ENCODE measurements around the gene ACOXL. TPM values are rescaled to one million over a fixed set of nuclear protein-coding genes. Genes with fewer than 3 reads are reported as not detected.

ACOXL gene
- total and polyA plus RNA-seq, 9 of the 15 experiments (the other 6 are each of a cell fraction or from before 2014, with no cell fraction given) = 0.31 to 0.56 TPM; not detected in 7

GRCh38 chr2:111121828-111122630 is 389.7 kb downstream of the ACOXL start (continued):
- TF ChIP-seq, protein P1, sequence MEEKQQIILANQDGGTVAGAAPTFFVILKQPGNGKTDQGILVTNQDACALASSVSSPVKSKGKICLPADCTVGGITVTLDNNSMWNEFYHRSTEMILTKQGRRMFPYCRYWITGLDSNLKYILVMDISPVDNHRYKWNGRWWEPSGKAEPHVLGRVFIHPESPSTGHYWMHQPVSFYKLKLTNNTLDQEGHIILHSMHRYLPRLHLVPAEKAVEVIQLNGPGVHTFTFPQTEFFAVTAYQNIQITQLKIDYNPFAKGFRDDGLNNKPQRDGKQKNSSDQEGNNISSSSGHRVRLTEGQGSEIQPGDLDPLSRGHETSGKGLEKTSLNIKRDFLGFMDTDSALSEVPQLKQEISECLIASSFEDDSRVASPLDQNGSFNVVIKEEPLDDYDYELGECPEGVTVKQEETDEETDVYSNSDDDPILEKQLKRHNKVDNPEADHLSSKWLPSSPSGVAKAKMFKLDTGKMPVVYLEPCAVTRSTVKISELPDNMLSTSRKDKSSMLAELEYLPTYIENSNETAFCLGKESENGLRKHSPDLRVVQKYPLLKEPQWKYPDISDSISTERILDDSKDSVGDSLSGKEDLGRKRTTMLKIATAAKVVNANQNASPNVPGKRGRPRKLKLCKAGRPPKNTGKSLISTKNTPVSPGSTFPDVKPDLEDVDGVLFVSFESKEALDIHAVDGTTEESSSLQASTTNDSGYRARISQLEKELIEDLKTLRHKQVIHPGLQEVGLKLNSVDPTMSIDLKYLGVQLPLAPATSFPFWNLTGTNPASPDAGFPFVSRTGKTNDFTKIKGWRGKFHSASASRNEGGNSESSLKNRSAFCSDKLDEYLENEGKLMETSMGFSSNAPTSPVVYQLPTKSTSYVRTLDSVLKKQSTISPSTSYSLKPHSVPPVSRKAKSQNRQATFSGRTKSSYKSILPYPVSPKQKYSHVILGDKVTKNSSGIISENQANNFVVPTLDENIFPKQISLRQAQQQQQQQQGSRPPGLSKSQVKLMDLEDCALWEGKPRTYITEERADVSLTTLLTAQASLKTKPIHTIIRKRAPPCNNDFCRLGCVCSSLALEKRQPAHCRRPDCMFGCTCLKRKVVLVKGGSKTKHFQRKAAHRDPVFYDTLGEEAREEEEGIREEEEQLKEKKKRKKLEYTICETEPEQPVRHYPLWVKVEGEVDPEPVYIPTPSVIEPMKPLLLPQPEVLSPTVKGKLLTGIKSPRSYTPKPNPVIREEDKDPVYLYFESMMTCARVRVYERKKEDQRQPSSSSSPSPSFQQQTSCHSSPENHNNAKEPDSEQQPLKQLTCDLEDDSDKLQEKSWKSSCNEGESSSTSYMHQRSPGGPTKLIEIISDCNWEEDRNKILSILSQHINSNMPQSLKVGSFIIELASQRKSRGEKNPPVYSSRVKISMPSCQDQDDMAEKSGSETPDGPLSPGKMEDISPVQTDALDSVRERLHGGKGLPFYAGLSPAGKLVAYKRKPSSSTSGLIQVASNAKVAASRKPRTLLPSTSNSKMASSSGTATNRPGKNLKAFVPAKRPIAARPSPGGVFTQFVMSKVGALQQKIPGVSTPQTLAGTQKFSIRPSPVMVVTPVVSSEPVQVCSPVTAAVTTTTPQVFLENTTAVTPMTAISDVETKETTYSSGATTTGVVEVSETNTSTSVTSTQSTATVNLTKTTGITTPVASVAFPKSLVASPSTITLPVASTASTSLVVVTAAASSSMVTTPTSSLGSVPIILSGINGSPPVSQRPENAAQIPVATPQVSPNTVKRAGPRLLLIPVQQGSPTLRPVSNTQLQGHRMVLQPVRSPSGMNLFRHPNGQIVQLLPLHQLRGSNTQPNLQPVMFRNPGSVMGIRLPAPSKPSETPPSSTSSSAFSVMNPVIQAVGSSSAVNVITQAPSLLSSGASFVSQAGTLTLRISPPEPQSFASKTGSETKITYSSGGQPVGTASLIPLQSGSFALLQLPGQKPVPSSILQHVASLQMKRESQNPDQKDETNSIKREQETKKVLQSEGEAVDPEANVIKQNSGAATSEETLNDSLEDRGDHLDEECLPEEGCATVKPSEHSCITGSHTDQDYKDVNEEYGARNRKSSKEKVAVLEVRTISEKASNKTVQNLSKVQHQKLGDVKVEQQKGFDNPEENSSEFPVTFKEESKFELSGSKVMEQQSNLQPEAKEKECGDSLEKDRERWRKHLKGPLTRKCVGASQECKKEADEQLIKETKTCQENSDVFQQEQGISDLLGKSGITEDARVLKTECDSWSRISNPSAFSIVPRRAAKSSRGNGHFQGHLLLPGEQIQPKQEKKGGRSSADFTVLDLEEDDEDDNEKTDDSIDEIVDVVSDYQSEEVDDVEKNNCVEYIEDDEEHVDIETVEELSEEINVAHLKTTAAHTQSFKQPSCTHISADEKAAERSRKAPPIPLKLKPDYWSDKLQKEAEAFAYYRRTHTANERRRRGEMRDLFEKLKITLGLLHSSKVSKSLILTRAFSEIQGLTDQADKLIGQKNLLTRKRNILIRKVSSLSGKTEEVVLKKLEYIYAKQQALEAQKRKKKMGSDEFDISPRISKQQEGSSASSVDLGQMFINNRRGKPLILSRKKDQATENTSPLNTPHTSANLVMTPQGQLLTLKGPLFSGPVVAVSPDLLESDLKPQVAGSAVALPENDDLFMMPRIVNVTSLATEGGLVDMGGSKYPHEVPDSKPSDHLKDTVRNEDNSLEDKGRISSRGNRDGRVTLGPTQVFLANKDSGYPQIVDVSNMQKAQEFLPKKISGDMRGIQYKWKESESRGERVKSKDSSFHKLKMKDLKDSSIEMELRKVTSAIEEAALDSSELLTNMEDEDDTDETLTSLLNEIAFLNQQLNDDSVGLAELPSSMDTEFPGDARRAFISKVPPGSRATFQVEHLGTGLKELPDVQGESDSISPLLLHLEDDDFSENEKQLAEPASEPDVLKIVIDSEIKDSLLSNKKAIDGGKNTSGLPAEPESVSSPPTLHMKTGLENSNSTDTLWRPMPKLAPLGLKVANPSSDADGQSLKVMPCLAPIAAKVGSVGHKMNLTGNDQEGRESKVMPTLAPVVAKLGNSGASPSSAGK (IDR thresholded peaks at IDR 0.05) = peak; percentile 91
- TF ChIP-seq MBD2 (IDR thresholded peaks at IDR 0.05; ENCODE audit: borderline replicate concordance, low read depth) (peak; percentile 44; the same call in 1 of the 2 replicates), SRF (CRISPR knock-in tag; IDR thresholded peaks at IDR 0.05) (peak in 1 of 2 experiments; percentile 34; a peak in 1 of 4 replicates), POLR2B (IDR thresholded peaks at IDR 0.05; ENCODE audit: low read depth, partially characterized antibody) (peak; percentile 34), CTBP1 (IDR thresholded peaks at IDR 0.05; ENCODE audit: borderline replicate concordance) (peak; percentile 99), SP2 (IDR thresholded peaks at IDR 0.05; ENCODE audit: extremely low read depth, low read depth, low read length, poor library complexity, severe bottlenecking) (peak; percentile 41), RB1 (IDR thresholded peaks at IDR 0.05; ENCODE audit: low read depth) (peak; percentile 87), CAMTA2 (CRISPR knock-in tag; conservative IDR thresholded peaks at IDR 0.05) (no peak), PHF8 (IDR thresholded peaks at IDR 0.05; ENCODE audit: borderline replicate concordance, low read length) (peak; percentile 52; the same call in 1 of the 2 replicates)
- TF ChIP-seq, protein P2, sequence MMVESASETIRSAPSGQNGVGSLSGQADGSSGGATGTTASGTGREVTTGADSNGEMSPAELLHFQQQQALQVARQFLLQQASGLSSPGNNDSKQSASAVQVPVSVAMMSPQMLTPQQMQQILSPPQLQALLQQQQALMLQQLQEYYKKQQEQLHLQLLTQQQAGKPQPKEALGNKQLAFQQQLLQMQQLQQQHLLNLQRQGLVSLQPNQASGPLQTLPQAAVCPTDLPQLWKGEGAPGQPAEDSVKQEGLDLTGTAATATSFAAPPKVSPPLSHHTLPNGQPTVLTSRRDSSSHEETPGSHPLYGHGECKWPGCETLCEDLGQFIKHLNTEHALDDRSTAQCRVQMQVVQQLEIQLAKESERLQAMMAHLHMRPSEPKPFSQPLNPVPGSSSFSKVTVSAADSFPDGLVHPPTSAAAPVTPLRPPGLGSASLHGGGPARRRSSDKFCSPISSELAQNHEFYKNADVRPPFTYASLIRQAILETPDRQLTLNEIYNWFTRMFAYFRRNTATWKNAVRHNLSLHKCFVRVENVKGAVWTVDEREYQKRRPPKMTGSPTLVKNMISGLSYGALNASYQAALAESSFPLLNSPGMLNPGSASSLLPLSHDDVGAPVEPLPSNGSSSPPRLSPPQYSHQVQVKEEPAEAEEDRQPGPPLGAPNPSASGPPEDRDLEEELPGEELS (CRISPR knock-in tag; IDR thresholded peaks at IDR 0.05; ENCODE audit: borderline replicate concordance) = 0 out of 2 replicates have a peak, but pooled peaks have one; percentile 31

All from K562 (cell line).